Fibroblast of pulmonary artery (primary cell): ENCODE data around the gene CFAP73.

Experiments used
- DNase-seq: peaks from one replicate; pipeline ENCODE4 v3.0.0-alpha.2; 2010; ENCODE audit warnings: low read depth
- H3K4me3 ChIP-seq: replicated peaks from 2 replicates; pipeline ENCODE4 v1.5.1; 2011; ENCODE audit warnings: low read depth, mild to moderate bottlenecking, control low read depth, low read length, moderate library complexity
- TF ChIP-seq, protein P1 (sequence below): IDR thresholded peaks from 2 replicates; pipeline ENCODE4 v1.5.1; 2011; ENCODE audit warnings: mild to moderate bottlenecking, control low read depth, low read length, inconsistent platforms; ENCODE audit errors: missing control alignments

Gene CFAP73

DNA sequence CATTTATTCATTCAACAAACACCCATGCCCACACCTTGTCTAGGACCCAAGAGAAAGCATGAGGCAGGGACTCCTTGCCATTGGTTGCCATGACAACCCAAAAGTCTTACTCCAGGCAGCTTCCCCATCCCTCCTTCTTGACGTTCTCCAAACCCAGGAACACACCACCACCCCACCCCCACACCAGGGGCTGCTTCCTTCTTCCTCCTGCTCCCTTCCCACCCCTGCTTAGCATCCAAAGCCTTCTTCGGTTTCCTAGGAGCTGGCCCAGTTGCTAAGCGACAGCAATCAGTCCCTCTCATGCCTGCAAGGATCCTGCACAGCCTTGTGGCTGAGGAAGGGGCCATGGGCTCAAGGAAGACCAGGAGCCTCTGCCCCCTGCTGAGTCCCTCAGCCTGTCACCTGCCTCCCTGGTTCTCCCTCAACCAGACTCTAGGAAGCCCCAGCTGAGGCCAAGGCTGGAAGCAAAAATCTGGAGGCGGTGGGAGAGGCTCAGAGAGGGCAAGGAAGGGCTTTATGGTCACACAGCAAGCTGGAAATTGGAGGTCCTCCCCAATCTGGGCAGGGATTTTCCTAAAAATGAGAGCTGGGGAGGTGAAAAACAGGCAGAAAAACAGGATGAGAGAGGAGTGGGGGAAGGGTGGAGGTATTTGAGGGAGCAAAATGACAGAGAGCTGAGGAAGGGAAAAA is 29.4 kb upstream of the CFAP73 start:
- DNase-seq = no peak
- TF ChIP-seq, protein P1, sequence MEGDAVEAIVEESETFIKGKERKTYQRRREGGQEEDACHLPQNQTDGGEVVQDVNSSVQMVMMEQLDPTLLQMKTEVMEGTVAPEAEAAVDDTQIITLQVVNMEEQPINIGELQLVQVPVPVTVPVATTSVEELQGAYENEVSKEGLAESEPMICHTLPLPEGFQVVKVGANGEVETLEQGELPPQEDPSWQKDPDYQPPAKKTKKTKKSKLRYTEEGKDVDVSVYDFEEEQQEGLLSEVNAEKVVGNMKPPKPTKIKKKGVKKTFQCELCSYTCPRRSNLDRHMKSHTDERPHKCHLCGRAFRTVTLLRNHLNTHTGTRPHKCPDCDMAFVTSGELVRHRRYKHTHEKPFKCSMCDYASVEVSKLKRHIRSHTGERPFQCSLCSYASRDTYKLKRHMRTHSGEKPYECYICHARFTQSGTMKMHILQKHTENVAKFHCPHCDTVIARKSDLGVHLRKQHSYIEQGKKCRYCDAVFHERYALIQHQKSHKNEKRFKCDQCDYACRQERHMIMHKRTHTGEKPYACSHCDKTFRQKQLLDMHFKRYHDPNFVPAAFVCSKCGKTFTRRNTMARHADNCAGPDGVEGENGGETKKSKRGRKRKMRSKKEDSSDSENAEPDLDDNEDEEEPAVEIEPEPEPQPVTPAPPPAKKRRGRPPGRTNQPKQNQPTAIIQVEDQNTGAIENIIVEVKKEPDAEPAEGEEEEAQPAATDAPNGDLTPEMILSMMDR = no peak
- no peak overlapping the region for H3K4me3 ChIP-seq

DNA sequence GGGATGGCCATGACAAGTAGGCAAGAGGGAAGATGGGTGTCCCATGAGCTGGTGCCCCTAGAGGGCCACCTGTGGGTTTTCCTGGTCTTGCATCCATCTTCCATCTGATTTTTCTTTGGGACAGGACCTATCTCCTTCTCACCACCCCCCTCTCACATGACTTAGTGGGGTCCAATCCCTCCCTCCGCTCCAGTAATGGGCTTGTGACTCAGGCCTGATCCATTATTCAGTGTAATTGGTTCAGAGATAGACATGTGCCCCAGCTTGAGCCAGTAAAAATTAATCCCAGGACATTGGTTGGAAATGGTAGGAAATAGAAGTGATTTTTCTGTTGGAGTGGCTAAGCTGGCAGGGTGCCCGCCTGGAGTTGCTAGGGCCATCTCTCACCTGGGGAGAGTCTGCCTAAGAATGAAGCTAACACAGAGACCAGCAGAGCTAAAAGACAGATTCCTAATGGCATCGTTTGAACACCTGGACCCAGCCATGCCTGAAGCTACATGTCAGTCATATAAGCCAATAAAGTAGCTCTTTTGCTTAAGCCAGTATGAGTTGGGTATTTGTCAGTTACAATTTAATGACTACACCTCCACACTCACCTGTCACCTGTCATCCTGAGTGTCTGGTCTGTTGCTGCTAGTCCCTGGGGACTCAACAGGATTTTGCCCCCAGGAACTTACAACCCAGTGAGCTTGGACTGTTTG is 28.7 kb upstream of the CFAP73 start:
- DNase-seq = no peak
- no peak overlapping the region for H3K4me3 ChIP-seq
- TF ChIP-seq, protein P1 = no peak

DNA sequence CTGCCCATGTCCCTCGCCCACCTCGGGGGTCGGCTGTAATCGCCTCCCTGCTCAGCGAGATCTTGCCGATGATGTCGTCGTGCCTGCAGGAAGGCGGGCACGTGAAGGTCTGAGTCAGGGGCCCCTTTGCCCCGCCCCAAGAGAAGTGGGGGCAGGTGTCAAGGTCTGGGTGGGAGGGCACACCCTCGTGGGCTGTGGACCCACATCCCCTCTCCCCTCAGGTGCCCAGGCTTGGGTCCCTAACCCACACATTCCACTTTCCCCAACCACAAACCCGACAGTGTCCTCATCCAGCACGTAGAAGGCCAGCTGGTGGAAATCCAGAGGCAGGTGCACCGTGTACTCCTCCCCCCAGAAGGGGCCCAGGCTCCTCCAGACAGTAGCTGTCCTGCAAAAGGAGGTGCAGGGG is 21.7 kb upstream of the CFAP73 start:
- TF ChIP-seq, protein P1 = no peak
- H3K4me3 ChIP-seq = no peak overlapping the region
- DNase-seq = no peak

DNA sequence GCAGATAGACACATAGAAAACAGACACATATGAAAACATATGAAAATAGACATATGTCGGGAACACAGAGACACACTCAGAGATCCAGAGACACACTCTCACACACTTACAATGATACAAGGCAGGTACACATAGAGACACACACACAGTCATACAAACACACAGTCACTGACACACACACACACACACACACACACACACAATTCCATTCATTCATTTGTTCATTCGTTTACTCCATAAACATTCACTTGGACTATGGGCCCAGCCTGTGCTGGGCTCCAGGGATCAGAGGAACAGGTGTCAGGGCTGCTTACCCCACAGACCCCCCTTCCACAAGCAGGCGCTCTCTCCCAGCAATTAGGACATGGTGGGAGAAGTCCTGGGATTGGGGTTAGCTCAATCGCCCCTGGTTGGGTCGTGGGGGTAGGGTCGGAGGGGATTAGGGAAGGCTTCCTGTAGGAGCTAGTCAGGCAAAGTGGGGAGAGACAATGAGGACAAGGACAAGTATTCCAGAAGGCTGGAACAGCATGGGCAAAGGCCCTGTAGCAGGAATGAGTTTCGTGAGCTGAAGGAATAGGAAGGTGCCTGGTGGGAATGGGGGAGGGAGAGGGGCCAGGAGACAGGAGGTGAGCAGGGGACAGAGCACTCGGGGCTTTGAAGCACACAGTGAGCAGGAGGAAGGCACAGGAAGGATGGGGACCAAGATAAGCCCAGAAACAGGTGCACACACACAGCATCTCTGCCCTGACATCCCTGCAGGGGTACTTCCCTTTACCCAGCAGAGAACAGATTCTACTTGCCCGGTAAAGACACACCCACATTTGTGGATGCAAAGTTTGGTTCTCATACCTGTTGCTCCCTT is 20.5 kb upstream of the CFAP73 start:
- DNase-seq = no peak
- no peak overlapping the region for H3K4me3 ChIP-seq
- TF ChIP-seq, protein P1 = no peak

DNA sequence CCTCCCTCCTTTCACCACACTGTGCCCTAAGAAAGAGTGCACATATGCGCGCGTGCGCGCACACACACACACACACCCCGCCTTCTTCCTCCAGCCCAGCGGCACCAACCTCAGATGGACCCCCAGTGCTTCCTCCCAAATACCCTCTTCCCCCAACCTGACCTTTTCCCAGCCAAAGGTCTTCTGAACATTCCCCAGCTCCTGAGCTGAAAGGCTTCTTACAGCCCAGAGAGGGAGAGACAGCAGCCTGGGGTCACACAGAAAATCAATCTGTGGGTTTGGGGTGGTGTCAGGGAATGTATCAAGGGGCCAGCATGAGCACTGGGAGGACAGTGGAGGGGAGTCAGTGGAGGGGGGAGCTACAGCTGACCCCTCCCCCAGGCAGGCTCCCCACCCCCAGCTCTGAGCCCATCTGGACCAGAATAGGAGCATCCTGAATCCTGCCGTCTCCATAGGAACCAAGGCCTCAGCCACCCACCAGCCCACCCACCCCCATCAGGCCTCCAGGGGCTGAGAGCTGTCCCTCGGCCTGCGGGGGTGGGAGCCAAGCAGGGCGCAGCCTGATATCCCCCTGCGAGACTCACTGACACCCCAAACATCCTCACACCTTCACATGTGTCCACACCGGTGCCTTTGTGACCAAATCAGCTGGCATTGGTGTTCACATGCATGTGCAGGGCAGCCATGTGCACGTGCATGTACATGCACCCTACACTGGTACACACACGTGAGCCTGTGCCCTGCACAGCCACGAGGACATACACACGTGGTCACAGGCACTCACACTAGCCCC is 19.7 kb upstream of the CFAP73 start:
- DNase-seq = no peak
- TF ChIP-seq, protein P1 = no peak
- no peak overlapping the region for H3K4me3 ChIP-seq

DNA sequence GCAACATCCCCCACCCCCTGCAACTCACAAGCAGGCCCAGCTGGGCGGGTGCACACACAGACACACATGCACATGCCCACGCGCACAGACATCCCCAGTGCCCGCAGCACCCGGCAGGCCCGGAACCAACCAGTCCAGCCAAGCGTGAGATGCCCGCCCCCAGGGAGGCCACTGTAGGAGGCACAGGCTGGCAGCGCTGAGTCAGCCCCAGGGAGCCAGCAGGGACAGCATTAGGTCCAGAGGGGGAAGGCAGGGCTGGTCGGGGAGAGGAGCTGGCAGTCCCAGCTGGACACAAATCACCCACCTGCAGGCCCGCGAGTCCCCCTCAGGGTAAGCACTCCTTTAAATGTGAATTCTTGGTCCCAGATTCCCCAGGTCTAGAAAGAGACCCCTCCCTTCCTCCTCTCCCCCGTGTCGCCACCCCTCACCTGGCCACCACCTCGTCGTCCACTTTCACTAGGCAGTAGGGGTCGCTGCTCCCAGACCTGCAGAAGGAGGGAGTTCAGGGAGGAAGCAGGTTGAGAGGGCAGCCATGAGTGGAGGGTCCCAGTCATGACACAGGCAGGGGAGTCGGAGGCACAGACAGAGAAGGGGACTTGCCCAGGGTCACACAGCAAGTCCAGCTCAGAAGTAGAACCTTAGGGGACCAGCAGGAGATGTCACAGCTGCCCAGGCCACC is 18.9 kb upstream of the CFAP73 start:
- no peak for DNase-seq
- TF ChIP-seq, protein P1 = peak; percentile 16
- no peak overlapping the region for H3K4me3 ChIP-seq
